Cardiac fibroblast (primary cell): ENCODE results near the gene TIAM1.

Experiments
- DNase-seq, 2 donors: peaks; one replicate each; pipeline versions ENCODE4 v3.0.0 to v3.0.0-alpha.2; 2010; ENCODE audit warnings: low read depth in 2 of 2
- H3K4me3 ChIP-seq, 2 donors: replicated peaks in 1 of 2; 1 replicate in 1 of 2; 2 replicates in 1 of 2; pipeline ENCODE4 v1.5.1; 2011; ENCODE audit warnings: low read depth in 2 of 2, low read length in 2 of 2, mild to moderate bottlenecking in 2 of 2, moderate library complexity in 1 of 2
- CTCF ChIP-seq: IDR thresholded peaks from one replicate; pipeline ENCODE4 v1.5.1; 2011; ENCODE audit warnings: low read depth, mild to moderate bottlenecking, low read length, inconsistent platforms

The TIAM1 gene

GRCh38 chr21:31376301-31376700 lies 32.2 kb upstream of the TIAM1 start:
- DNase-seq, result no peak
- H3K4me3 ChIP-seq, result no peak overlapping the region
- no peak for TF ChIP-seq CTCF

- TF ChIP-seq CTCF, result no peak
- no peak for DNase-seq
- no peak overlapping the region for H3K4me3 ChIP-seq
Measured at GRCh38 chr21:31374395-31374794, 30.3 kb upstream of the TIAM1 start.

- no peak for TF ChIP-seq CTCF
- no peak for DNase-seq
- no peak overlapping the region for H3K4me3 ChIP-seq
Measured at GRCh38 chr21:31372471-31372765, 28.4 kb upstream of the TIAM1 start.

- TF ChIP-seq CTCF, result no peak
- DNase-seq, result no peak
Measured at GRCh38 chr21:31371715-31372470, 27.8 kb upstream of the TIAM1 start.

GRCh38 chr21:31370893-31371544 lies 27.0 kb upstream of the TIAM1 start:
- DNase-seq, result peak; percentile 20 to 71
- H3K4me3 ChIP-seq, result no peak overlapping the region
- TF ChIP-seq CTCF, result no peak

More at GRCh38 chr21:31371715-31372470, 27.8 kb upstream of the TIAM1 start:
- no peak overlapping the region for H3K4me3 ChIP-seq

- DNase-seq, result no peak
Measured at GRCh38 chr21:31370281-31370892, 26.3 kb upstream of the TIAM1 start.

More at GRCh38 chr21:31370281-31370892, 26.3 kb upstream of the TIAM1 start:
- TF ChIP-seq CTCF, result no peak
- no peak overlapping the region for H3K4me3 ChIP-seq
